ENCODE results near the gene CFAP77. TPM values are rescaled to one million over a fixed set of nuclear protein-coding genes. Genes with fewer than 3 reads are reported as not detected.

Gene CFAP77
- total and polyA plus RNA-seq, 9 donors, result 0.11 to 13.8 (median 0.47) TPM; not detected in 4

- H3K9me3 ChIP-seq, result no peaks in the 10 kb centered on the region
- TF ChIP-seq CTCF (IDR thresholded peaks at IDR 0.05) (no peak), POLR2A (IDR thresholded peaks at IDR 0.05) (no peak), EP300 (IDR thresholded peaks at IDR 0.05) (no peak)
- no peaks in the 10 kb centered on the region for H3K36me3 ChIP-seq
- DNase-seq, result no peak
- no peak overlapping the region for H3K4me3 ChIP-seq
- WGBS, 3 donors, result 70 to 80% (median 73%) methylated on average over 5 of the region's 5 CpGs
- H3K27ac ChIP-seq, result no peak overlapping the region
- H3K4me1 ChIP-seq (ENCODE audit: insufficient read depth), result no peaks in the 10 kb centered on the region
- H3K27me3 ChIP-seq, result no peaks in the 10 kb centered on the region
- intact Hi-C loops (cut with DNase I), result no loop called here
Observed at GRCh38 chr9:132423503-132423902, 13.5 kb downstream of the CFAP77 start.

GRCh38 chr9:132424857-132425674, 15.1 kb downstream of the CFAP77 start:
- Histone ChIP-seq H3K4me3 (no peak overlapping the region), H3K4me1 (ENCODE audit: insufficient read depth) (no peaks in the 10 kb centered on the region), H3K27me3 (no peaks in the 10 kb centered on the region), H3K27ac (no peak overlapping the region), H3K9me3 (no peaks in the 10 kb centered on the region), H3K36me3 (no peaks in the 10 kb centered on the region)
- 37 to 50% (median 48%) methylated on average over 22 of the region's 22 CpGs for WGBS, 3 donors
- DNase-seq, result no peak
- intact Hi-C loops (cut with DNase I), result no loop called here
- TF ChIP-seq POLR2A (IDR thresholded peaks at IDR 0.05) (no peak), CTCF (IDR thresholded peaks at IDR 0.05) (no peak), EP300 (IDR thresholded peaks at IDR 0.05) (no peak)

- no peaks in the 10 kb centered on the region for H3K36me3 ChIP-seq
- no peaks in the 10 kb centered on the region for H3K9me3 ChIP-seq
- TF ChIP-seq CTCF (IDR thresholded peaks at IDR 0.05) (no peak), POLR2A (IDR thresholded peaks at IDR 0.05) (no peak), EP300 (IDR thresholded peaks at IDR 0.05) (no peak)
- intact Hi-C loops (cut with DNase I), result no loop called here
- H3K4me1 ChIP-seq (ENCODE audit: insufficient read depth), result no peaks in the 10 kb centered on the region
- H3K27me3 ChIP-seq, result no peaks in the 10 kb centered on the region
- H3K4me3 ChIP-seq, result no peak overlapping the region
- H3K27ac ChIP-seq, result no peak overlapping the region
- 48 to 56% (median 55%) methylated on average over 7 of the region's 7 CpGs for WGBS, 3 donors
- DNase-seq, result no peak
Observed at GRCh38 chr9:132425675-132426062, 15.7 kb downstream of the CFAP77 start.

- H3K36me3 ChIP-seq, result no peaks in the 10 kb centered on the region
- H3K4me3 ChIP-seq, result no peak overlapping the region
- no peaks in the 10 kb centered on the region for H3K27me3 ChIP-seq
- 50 to 59% (median 53%) methylated on average over 17 of the region's 17 CpGs for WGBS, 3 donors
- DNase-seq, result no peak
- H3K9me3 ChIP-seq, result no peaks in the 10 kb centered on the region
- intact Hi-C loops (cut with DNase I), result no loop called here
- H3K4me1 ChIP-seq (ENCODE audit: insufficient read depth), result no peaks in the 10 kb centered on the region
- TF ChIP-seq POLR2A (IDR thresholded peaks at IDR 0.05) (no peak), EP300 (IDR thresholded peaks at IDR 0.05) (no peak), CTCF (IDR thresholded peaks at IDR 0.05) (no peak)
- H3K27ac ChIP-seq, result no peak overlapping the region
Observed at GRCh38 chr9:132426639-132427414, 16.8 kb downstream of the CFAP77 start.
